ENCODE measurements around the gene TRABD2A. TPM values are rescaled to one million over a fixed set of nuclear protein-coding genes. Genes with fewer than 3 reads are reported as not detected.

TRABD2A gene
- total and polyA plus RNA-seq, 7 donors = 0.16 to 46.4 (median 3.6) TPM

DNA sequence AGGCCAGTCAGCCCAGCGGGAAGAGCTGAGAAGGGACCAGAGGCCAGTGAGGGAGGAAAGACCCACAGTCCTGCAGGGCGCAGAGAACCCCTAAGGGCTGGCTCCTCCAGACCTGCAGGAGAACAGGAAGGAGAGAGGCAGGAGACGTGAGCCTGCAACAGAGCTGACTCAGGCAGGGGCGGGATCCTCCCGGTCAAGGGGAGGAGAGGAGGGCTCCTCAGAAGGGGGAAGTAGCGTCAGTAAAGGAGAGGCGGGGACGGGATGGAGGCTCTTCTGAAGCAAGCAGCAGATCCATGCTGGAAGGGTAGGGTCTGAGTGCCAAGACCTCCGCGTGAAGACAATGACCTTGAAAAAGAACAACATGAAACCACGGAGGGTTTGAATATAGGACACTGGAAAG, 50.8 kb downstream of the TRABD2A start:
- no peaks in the 10 kb centered on the region for H3K36me3 ChIP-seq
- TF ChIP-seq, protein P1, sequence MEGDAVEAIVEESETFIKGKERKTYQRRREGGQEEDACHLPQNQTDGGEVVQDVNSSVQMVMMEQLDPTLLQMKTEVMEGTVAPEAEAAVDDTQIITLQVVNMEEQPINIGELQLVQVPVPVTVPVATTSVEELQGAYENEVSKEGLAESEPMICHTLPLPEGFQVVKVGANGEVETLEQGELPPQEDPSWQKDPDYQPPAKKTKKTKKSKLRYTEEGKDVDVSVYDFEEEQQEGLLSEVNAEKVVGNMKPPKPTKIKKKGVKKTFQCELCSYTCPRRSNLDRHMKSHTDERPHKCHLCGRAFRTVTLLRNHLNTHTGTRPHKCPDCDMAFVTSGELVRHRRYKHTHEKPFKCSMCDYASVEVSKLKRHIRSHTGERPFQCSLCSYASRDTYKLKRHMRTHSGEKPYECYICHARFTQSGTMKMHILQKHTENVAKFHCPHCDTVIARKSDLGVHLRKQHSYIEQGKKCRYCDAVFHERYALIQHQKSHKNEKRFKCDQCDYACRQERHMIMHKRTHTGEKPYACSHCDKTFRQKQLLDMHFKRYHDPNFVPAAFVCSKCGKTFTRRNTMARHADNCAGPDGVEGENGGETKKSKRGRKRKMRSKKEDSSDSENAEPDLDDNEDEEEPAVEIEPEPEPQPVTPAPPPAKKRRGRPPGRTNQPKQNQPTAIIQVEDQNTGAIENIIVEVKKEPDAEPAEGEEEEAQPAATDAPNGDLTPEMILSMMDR (IDR thresholded peaks at IDR 0.05) = no peak
- peak in 1 of 4 donors; percentile 31 for TF ChIP-seq POLR2AphosphoS5 (IDR thresholded peaks at IDR 0.05)
- H3K27me3 ChIP-seq = no peaks in the 10 kb centered on the region
- DNase-seq = peak; percentile 73
- no peak overlapping the region for H3K4me3 ChIP-seq
- 62 to 80% methylated on average over 11 of the region's 11 CpGs for WGBS, 2 donors
- H3K27ac ChIP-seq = no peak overlapping the region
- intact Hi-C loops (cut with DNase I) = no loop called here
- H3K4me1 ChIP-seq = no peaks in the 10 kb centered on the region
- H3K9me3 ChIP-seq = no peaks in the 10 kb centered on the region

DNA sequence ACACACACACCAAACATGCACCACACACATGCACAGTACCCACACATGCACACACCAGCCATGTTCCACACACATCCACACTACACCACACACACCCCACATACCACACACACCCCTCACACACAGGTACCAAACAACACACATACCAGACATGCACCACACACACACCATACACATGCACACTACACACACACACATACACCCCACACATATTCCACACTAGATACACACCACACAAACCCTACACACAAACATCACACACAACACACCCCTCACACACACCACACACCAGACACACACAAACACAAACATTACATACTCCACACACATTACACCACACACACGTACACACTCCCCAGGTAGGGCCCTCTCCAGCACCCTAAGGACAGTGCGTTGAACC, 51.2 kb downstream of the TRABD2A start:
- Histone ChIP-seq H3K36me3 (no peaks in the 10 kb centered on the region), H3K4me1 (no peaks in the 10 kb centered on the region), H3K27ac (no peak overlapping the region), H3K9me3 (no peaks in the 10 kb centered on the region), H3K27me3 (no peaks in the 10 kb centered on the region), H3K4me3 (no peak overlapping the region)
- TF ChIP-seq EP300 (IDR thresholded peaks at IDR 0.05) (no peak), POLR2AphosphoS5 (IDR thresholded peaks at IDR 0.05) (no peak), POLR2A (IDR thresholded peaks at IDR 0.05) (no peak)
- TF ChIP-seq, protein P1 (IDR thresholded peaks at IDR 0.05) = no peak
- DNase-seq = no peak
- intact Hi-C loops (cut with DNase I) = no loop called here
- 91 to 92% methylated on average over 2 of the region's 2 CpGs for WGBS, 2 donors

DNA sequence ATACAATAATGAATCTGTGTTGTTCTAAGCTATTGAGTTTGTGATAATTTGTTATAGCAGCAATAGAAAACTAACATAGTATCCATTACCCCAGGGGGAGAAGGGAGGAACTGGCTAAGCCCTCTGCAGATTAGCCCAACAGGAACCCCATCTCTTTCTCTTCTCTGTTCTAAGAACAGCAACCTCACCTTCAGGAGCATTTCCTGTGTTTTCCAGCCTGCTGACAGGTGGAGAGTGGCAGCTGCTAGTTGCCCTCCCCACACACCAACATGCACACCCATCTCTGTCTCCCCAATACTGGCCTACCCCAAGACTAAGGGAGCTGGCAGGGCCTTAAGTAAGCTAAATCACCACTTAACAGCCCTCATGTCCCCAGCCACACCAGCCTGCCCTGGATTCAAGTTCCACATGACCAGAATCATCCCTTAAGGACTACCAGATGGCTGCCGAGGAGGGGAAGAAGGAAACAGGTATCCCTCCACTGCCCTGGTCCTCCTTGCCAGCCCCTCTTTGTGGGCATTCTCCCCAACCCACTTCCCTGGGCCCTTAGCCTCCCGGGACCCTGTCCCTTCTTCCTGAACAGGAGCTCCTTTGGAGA, 52.8 kb downstream of the TRABD2A start:
- no peaks in the 10 kb centered on the region for H3K9me3 ChIP-seq
- H3K4me1 ChIP-seq = no peaks in the 10 kb centered on the region
- H3K27ac ChIP-seq = no peak overlapping the region
- 76 to 99% methylated on average over 2 of the region's 2 CpGs for WGBS, 2 donors
- intact Hi-C loops (cut with DNase I) = no loop called here
- H3K27me3 ChIP-seq = no peaks in the 10 kb centered on the region
- no peak for DNase-seq
- no peak overlapping the region for H3K4me3 ChIP-seq
- no peaks in the 10 kb centered on the region for H3K36me3 ChIP-seq
- TF ChIP-seq, protein P1 (IDR thresholded peaks at IDR 0.05) = no peak
- no peak for TF ChIP-seq POLR2AphosphoS5 (IDR thresholded peaks at IDR 0.05)
- TF ChIP-seq EP300 (IDR thresholded peaks at IDR 0.05) = no peak
- no peak for TF ChIP-seq POLR2A (IDR thresholded peaks at IDR 0.05)

DNA sequence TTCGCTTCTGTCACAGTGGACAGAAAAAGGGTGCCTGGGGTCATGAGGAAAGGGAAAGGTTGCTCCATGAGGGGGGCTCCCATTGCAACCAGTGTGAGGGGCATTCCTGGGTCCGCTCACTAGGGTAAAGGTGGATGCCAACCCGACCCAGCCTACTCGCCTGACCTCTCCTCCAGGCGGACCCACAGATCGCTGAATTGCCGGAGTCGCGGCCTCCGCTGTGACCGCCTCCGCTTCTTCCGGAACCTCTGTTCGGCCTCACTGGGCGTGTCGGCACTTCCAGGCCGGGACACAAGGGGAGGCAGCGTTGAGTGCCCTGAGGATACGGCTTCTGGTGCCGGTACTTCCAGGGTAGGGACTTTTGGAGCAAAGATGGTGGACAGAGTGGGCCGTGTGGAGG, 57.1 kb downstream of the TRABD2A start:
- no peaks in the 10 kb centered on the region for H3K4me1 ChIP-seq
- intact Hi-C loops (cut with DNase I) = no loop called here
- no peaks in the 10 kb centered on the region for H3K36me3 ChIP-seq
- H3K27me3 ChIP-seq = no peaks in the 10 kb centered on the region
- WGBS, 2 donors = 97% methylated on average over 21 of the region's 21 CpGs
- H3K4me3 ChIP-seq = no peak overlapping the region
- no peaks in the 10 kb centered on the region for H3K9me3 ChIP-seq
- TF ChIP-seq, protein P1 (IDR thresholded peaks at IDR 0.05) = no peak
- TF ChIP-seq POLR2AphosphoS5 (IDR thresholded peaks at IDR 0.05) (no peak), EP300 (IDR thresholded peaks at IDR 0.05) (no peak), POLR2A (IDR thresholded peaks at IDR 0.05) (no peak)
- H3K27ac ChIP-seq = no peak overlapping the region
- no peak for DNase-seq

DNA sequence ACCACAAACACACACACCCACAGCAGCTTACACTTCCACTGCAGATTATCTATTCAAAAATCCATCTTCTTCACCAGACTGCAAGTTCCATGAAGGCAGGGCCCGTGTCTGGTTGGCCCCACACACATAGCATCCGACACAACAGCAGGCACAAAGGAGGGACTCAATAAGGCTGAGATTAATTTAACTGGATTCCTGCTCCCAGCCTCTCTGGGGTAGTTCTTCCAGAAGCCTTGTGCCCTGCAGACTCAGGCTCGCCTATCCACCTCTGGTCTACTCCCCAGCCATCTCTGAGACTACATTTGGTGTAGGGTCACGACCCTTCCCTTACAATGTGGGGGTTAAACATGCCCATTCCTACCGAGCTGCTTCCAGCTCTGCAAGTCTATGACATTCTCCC, 57.7 kb downstream of the TRABD2A start:
- Histone ChIP-seq H3K9me3 (no peaks in the 10 kb centered on the region), H3K4me3 (no peak overlapping the region), H3K4me1 (no peaks in the 10 kb centered on the region), H3K27me3 (no peaks in the 10 kb centered on the region), H3K27ac (no peak overlapping the region), H3K36me3 (no peaks in the 10 kb centered on the region)
- no peak for DNase-seq
- TF ChIP-seq POLR2A (IDR thresholded peaks at IDR 0.05) (no peak), EP300 (IDR thresholded peaks at IDR 0.05) (no peak), POLR2AphosphoS5 (IDR thresholded peaks at IDR 0.05) (no peak)
- TF ChIP-seq, protein P1 (IDR thresholded peaks at IDR 0.05) = no peak
- intact Hi-C loops (cut with DNase I) = no loop called here
- 89 to 91% methylated on average over 5 of the region's 5 CpGs for WGBS, 2 donors

Data from sigmoid colon (tissue), 7 donors.